IMR-90 (cell line): Measurements from ENCODE around the gene PRSS38. TPM values are rescaled to one million over a fixed set of nuclear protein-coding genes. Genes with fewer than 3 reads are reported as not detected.

Experiments used
- ATAC-seq: fragments of 200-7000 bp; cut with Tn5 transposase; 2 replicates; pipeline ENCODE4 v1.9.1; 2020; ENCODE audit warnings: low read depth, mild to moderate bottlenecking, moderate library complexity
- BruUV-seq: library from RNA; stranded (reverse); fragments of 400-500 nt; replicated peaks from 2 replicates; lab custom pipeline; 2021; lab: Mats Ljungman, UMichigan
- CTCF ChIA-PET: fragments of 300-600 bp; formaldehyde crosslinking; extraction: SDS; loops from one replicate; lab custom pipeline; 2021; ENCODE audit warnings: antibody characterized with exemption; lab: Yijun Ruan, JAX
- POLR2A ChIA-PET: fragments of 300-600 bp; sonication (Branson Sonifier 250); formaldehyde crosslinking; loops from one replicate; lab custom pipeline; 2022; ENCODE audit warnings: antibody characterized with exemption; ENCODE audit not compliant: unreplicated experiment; lab: Charles Lee
- DNase-seq: peaks from one replicate; pipeline ENCODE4 v3.0.0; 2013
- H2AFZ ChIP-seq: replicated peaks from 2 replicates; pipeline ENCODE3; 2013; ENCODE audit warnings: low read length, mild to moderate bottlenecking; ENCODE audit not compliant: poor library complexity
- H2AK5ac ChIP-seq: 2 replicates; pipeline ENCODE4 v1.6.1; 2013; ENCODE audit warnings: low read depth, low read length, inconsistent platforms
- H2AK9ac ChIP-seq: replicated peaks from 2 replicates; pipeline ENCODE3; 2013; ENCODE audit warnings: mild to moderate bottlenecking, low read depth, low read length, moderate library complexity; ENCODE audit not compliant: poor library complexity
- H2BK120ac ChIP-seq: 2 replicates; pipeline ENCODE4 v1.6.1; 2013; ENCODE audit warnings: low read depth, low read length, inconsistent platforms
- H2BK15ac ChIP-seq: 3 replicates; pipeline ENCODE4 v1.6.1; 2013; ENCODE audit warnings: low read depth, low read length, inconsistent platforms
- H2BK20ac ChIP-seq: 2 replicates; pipeline ENCODE4 v1.6.1; 2013; ENCODE audit warnings: low read depth, mild to moderate bottlenecking, inconsistent platforms, low read length, moderate library complexity
- H2BK5ac ChIP-seq: 2 replicates; pipeline ENCODE4 v1.6.1; 2013; ENCODE audit warnings: mild to moderate bottlenecking, low read depth, low read length, inconsistent platforms; ENCODE audit not compliant: poor library complexity, severe bottlenecking
- H3K14ac ChIP-seq: replicated peaks from 2 replicates; pipeline ENCODE4 v1.6.1; 2013; ENCODE audit warnings: low read depth, low read length, inconsistent platforms
- H3K18ac ChIP-seq: 2 replicates; pipeline ENCODE4 v1.6.1; 2013; ENCODE audit warnings: low read depth, low read length, control low read depth
- H3K23ac ChIP-seq: 2 replicates; pipeline ENCODE4 v1.6.1; 2013; ENCODE audit warnings: low read depth, low read length, inconsistent platforms
- H3K27ac ChIP-seq: 2 replicates; pipeline ENCODE4 v1.5.1; 2013; ENCODE audit warnings: mild to moderate bottlenecking, control low read depth, low read length; ENCODE audit not compliant: insufficient read depth
- H3K27me3 ChIP-seq: 2 replicates; pipeline ENCODE4 v1.6.1; 2013; ENCODE audit warnings: low read length; ENCODE audit not compliant: control insufficient read depth, insufficient read depth
- H3K36me3 ChIP-seq: 2 replicates; pipeline ENCODE4 v1.6.1; 2013; ENCODE audit warnings: low read length, mixed read lengths; ENCODE audit not compliant: control insufficient read depth, insufficient read depth
- H3K4ac ChIP-seq: 2 replicates; pipeline ENCODE4 v1.6.1; 2013; ENCODE audit warnings: low read depth, low read length, inconsistent platforms
- H3K4me1 ChIP-seq: 2 replicates; pipeline ENCODE4 v1.6.1; 2013; ENCODE audit warnings: low read length, mixed read lengths; ENCODE audit not compliant: control insufficient read depth, insufficient read depth
- H3K4me2 ChIP-seq: 2 replicates; pipeline ENCODE4 v1.6.1; 2013; ENCODE audit warnings: low read depth, mild to moderate bottlenecking, control low read depth, low read length, moderate library complexity
- H3K4me3 ChIP-seq: 2 replicates; pipeline ENCODE4 v1.5.1; 2013; ENCODE audit warnings: low read depth, mild to moderate bottlenecking, control low read depth, low read length, moderate library complexity; ENCODE audit not compliant: insufficient read depth
- H3K56ac ChIP-seq: 2 replicates; pipeline ENCODE4 v1.6.1; 2013; ENCODE audit warnings: low read length, inconsistent platforms; ENCODE audit not compliant: insufficient read depth; ENCODE audit errors: extremely low read depth
- H3K79me1 ChIP-seq, 2 experiments: 2 replicates each; pipeline ENCODE4 v1.6.1; 2013; ENCODE audit warnings: low read length in 2 of 2, inconsistent platforms in 1 of 2, low read depth in 1 of 2
- H3K9ac ChIP-seq: 2 replicates; pipeline ENCODE4 v1.6.1; 2013; ENCODE audit warnings: low read depth, low read length, control low read depth
- H3K9me1 ChIP-seq: 2 replicates; pipeline ENCODE4 v1.6.1; 2013; ENCODE audit warnings: low read length, inconsistent platforms; ENCODE audit not compliant: insufficient read depth
- H3K9me3 ChIP-seq: 2 replicates; pipeline ENCODE4 v1.6.1; 2013; ENCODE audit warnings: low read length; ENCODE audit not compliant: control insufficient read depth, insufficient read depth
- H4K20me1 ChIP-seq: 2 replicates; pipeline ENCODE4 v1.6.1; 2013; ENCODE audit warnings: low read length, inconsistent platforms; ENCODE audit not compliant: insufficient read depth
- H4K5ac ChIP-seq: 2 replicates; pipeline ENCODE4 v1.6.1; 2013; ENCODE audit warnings: mild to moderate bottlenecking, low read depth, low read length, control low read depth
- H4K8ac ChIP-seq, 2 experiments: 2 replicates each; pipeline ENCODE4 v1.6.1; 2013; ENCODE audit warnings: low read depth in 2 of 2, low read length in 2 of 2, control low read depth in 1 of 2, inconsistent platforms in 1 of 2
- H4K91ac ChIP-seq: 2 replicates; pipeline ENCODE4 v1.6.1; 2013; ENCODE audit warnings: low read depth, low read length, inconsistent platforms; ENCODE audit not compliant: insufficient read depth
- BHLHE40 ChIP-seq: fragments of 150-350 bp; IDR thresholded peaks from 2 replicates; pipeline ENCODE4 v1.6.1; 2016; ENCODE audit warnings: mild to moderate bottlenecking, low read depth, low read length
- CEBPB ChIP-seq: IDR thresholded peaks from 2 replicates; pipeline ENCODE4 v1.6.1; 2012; ENCODE audit warnings: low read depth, low read length, improper control_type of control experiment
- CHD1 ChIP-seq: IDR thresholded peaks from 2 replicates; pipeline ENCODE4 v1.6.1; 2012; ENCODE audit warnings: low read depth, low read length, improper control_type of control experiment
- MAFK ChIP-seq: IDR thresholded peaks from 2 replicates; pipeline ENCODE4 v1.6.1; 2012; ENCODE audit warnings: low read depth, low read length, improper control_type of control experiment
- MAZ ChIP-seq: IDR thresholded peaks from 2 replicates; pipeline ENCODE4 v1.6.1; 2012; ENCODE audit warnings: low read depth, mild to moderate bottlenecking, low read length, improper control_type of control experiment, moderate library complexity, borderline replicate concordance
- MXI1 ChIP-seq: IDR thresholded peaks from 2 replicates; pipeline ENCODE4 v1.6.1; 2012; ENCODE audit warnings: low read depth, mild to moderate bottlenecking, low read length, moderate library complexity, borderline replicate concordance
- NFE2L2 ChIP-seq: fragments of 150-350 bp; IDR thresholded peaks from 2 replicates; pipeline ENCODE4 v1.6.1; 2016; ENCODE audit warnings: low read depth, mild to moderate bottlenecking, low read length
- POLR2A ChIP-seq: IDR thresholded peaks from 2 replicates; pipeline ENCODE4 v1.6.1; 2012; ENCODE audit warnings: mild to moderate bottlenecking, low read depth, low read length
- RCOR1 ChIP-seq: IDR thresholded peaks from 2 replicates; pipeline ENCODE4 v1.6.1; 2012; ENCODE audit warnings: mild to moderate bottlenecking, low read length, improper control_type of control experiment; ENCODE audit not compliant: insufficient replicate concordance
- RFX5 ChIP-seq: IDR thresholded peaks from 2 replicates; pipeline ENCODE4 v1.8.0; 2012; ENCODE audit warnings: low read depth, mild to moderate bottlenecking, low read length, moderate library complexity
- SMC3 ChIP-seq: fragments of 150-350 bp; IDR thresholded peaks from 2 replicates; pipeline ENCODE4 v1.6.1; 2016; ENCODE audit warnings: low read depth, mild to moderate bottlenecking, antibody characterized with exemption, low read length, moderate library complexity
- WGBS, 2 experiments: methylation state at CpG; one replicate each; pipeline versions ENCODE4 v1.1.5 to v1.1.7; 2013; ENCODE audit warnings: missing lambda C conversion rate in 2 of 2; ENCODE audit not compliant: insufficient read length in 1 of 2; ENCODE audit errors: extremely low coverage in 2 of 2; 5-methylcytosine and 5-hydroxymethylcytosine counted together
- dilution Hi-C: fragments of 300-500 bp; cut with HindIII; formaldehyde crosslinking; loops from one replicate; pipeline ENCODE4 v1.14.3; 2018; ENCODE audit warnings: low sequenced_read_pairs; ENCODE audit not compliant: unreplicated experiment
- in situ Hi-C: fragments of 300-500 bp; cut with MboI; formaldehyde crosslinking; loops from 3 replicates; pipeline ENCODE4 v1.14.3; 2019; ENCODE audit warnings: low sequenced_read_pairs, inconsistent platforms, mixed read lengths
- intact Hi-C: fragments of 100-400 bp; cut with micrococcal nuclease; formaldehyde crosslinking; loops from 2 replicates; pipeline ENCODE4 v1.10.0; 2022
- polyA plus RNA-seq, 3 experiments: library from polyadenylated mRNA; depleted of rRNA; stranded (reverse); fragments of >200 nt; gene quantifications; 2 replicates each; pipeline ENCODE4 v1.2.3, GENCODE V29; 2012; ENCODE audit warnings: low replicate concordance in 1 of 3
- total RNA-seq: library from RNA; depleted of rRNA; stranded (reverse); fragments of >200 nt; gene quantifications from 2 replicates; pipeline ENCODE4 v1.2.3, GENCODE V29; 2012
- TF ChIP-seq, protein P1 (sequence below): fragments of 150-350 bp; IDR thresholded peaks from 2 replicates; pipeline ENCODE4 v1.6.1; 2016; ENCODE audit warnings: low read depth, mild to moderate bottlenecking, low read length, moderate library complexity, borderline replicate concordance
- TF ChIP-seq, protein P2 (sequence below): conservative IDR thresholded peaks from 2 replicates; pipeline ENCODE4 v1.5.1; 2012; ENCODE audit warnings: mild to moderate bottlenecking, low read depth, low read length, improper control_type of control experiment

PRSS38 gene
- total and polyA plus RNA-seq, 2 of the 4 experiments (the other 2 are of a cell fraction): not detected

DNA sequence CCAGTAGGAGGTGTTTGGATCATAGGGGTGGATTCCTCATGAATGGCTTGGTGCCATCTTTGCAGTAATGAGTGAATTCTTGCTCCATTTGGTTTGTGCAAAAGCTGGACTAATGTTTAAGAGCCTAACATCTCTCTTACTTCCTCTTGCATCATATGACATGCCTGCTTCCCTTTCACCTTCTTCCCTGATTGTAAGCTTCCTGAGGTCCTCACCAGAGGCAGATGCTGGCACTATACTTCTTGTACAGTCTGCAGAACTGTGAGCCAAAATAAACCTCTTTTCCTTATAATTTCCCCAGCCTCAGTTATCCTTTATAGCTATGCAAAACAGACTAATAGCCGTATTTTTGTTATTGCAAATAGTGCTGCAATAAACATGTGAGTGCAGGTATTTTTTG is 8.1 kb downstream of the PRSS38 start:
- no peak overlapping the region for H3K27ac ChIP-seq
- no peaks in the 10 kb centered on the region for H3K36me3 ChIP-seq
- no peak overlapping the region for H3K23ac ChIP-seq
- no CpG with 5 or more reads among the region's 1 CpG for WGBS, 2 experiments
- H2BK20ac ChIP-seq: no peak overlapping the region
- dilution Hi-C loops (no loop called here), intact Hi-C loops (no loop called here), in situ Hi-C loops (no loop called here)
- no peak overlapping the region for H3K4me3 ChIP-seq
- H2BK15ac ChIP-seq: no peak overlapping the region
- no peak overlapping the region for H2BK120ac ChIP-seq
- H4K8ac ChIP-seq: no peak overlapping the region
- TF ChIP-seq RCOR1 (no peak), RFX5 (no peak), POLR2A (no peak), BHLHE40 (no peak), MXI1 (no peak), SMC3 (no peak), CEBPB (no peak), NFE2L2 (no peak), CHD1 (no peak), MAFK (no peak), MAZ (no peak)
- TF ChIP-seq, protein P1, sequence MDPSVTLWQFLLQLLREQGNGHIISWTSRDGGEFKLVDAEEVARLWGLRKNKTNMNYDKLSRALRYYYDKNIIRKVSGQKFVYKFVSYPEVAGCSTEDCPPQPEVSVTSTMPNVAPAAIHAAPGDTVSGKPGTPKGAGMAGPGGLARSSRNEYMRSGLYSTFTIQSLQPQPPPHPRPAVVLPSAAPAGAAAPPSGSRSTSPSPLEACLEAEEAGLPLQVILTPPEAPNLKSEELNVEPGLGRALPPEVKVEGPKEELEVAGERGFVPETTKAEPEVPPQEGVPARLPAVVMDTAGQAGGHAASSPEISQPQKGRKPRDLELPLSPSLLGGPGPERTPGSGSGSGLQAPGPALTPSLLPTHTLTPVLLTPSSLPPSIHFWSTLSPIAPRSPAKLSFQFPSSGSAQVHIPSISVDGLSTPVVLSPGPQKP: no peak
- TF ChIP-seq, protein P2, sequence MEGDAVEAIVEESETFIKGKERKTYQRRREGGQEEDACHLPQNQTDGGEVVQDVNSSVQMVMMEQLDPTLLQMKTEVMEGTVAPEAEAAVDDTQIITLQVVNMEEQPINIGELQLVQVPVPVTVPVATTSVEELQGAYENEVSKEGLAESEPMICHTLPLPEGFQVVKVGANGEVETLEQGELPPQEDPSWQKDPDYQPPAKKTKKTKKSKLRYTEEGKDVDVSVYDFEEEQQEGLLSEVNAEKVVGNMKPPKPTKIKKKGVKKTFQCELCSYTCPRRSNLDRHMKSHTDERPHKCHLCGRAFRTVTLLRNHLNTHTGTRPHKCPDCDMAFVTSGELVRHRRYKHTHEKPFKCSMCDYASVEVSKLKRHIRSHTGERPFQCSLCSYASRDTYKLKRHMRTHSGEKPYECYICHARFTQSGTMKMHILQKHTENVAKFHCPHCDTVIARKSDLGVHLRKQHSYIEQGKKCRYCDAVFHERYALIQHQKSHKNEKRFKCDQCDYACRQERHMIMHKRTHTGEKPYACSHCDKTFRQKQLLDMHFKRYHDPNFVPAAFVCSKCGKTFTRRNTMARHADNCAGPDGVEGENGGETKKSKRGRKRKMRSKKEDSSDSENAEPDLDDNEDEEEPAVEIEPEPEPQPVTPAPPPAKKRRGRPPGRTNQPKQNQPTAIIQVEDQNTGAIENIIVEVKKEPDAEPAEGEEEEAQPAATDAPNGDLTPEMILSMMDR: no peak
- no peak overlapping the region for H4K5ac ChIP-seq
- H3K9me1 ChIP-seq: no peaks in the 10 kb centered on the region
- ChIA-PET POLR2A (no interaction called here), CTCF (no interaction called here)
- H3K18ac ChIP-seq: no peak overlapping the region
- no peak overlapping the region for H2BK5ac ChIP-seq
- H3K14ac ChIP-seq: no peak overlapping the region
- H3K9me3 ChIP-seq: no peaks in the 10 kb centered on the region
- H3K4me1 ChIP-seq: no peaks in the 10 kb centered on the region
- no peak overlapping the region for H2AK9ac ChIP-seq
- H3K4me2 ChIP-seq: no peak overlapping the region
- ATAC-seq (no peak), DNase-seq (no peak)
- H3K56ac ChIP-seq: no peak overlapping the region
- H2AFZ ChIP-seq: no peak overlapping the region
- no peaks in the 10 kb centered on the region for H3K27me3 ChIP-seq
- no TSS peak for BruUV-seq
- H3K79me1 ChIP-seq: no peaks in the 10 kb centered on the region
- no peak overlapping the region for H3K9ac ChIP-seq
- no peak overlapping the region for H4K91ac ChIP-seq
- H3K4ac ChIP-seq: no peak overlapping the region
- H4K20me1 ChIP-seq: no peaks in the 10 kb centered on the region
- H2AK5ac ChIP-seq: no peak overlapping the region
